GM12874 (cell line): ENCODE results near the gene SLC30A3.
A peak's percentile ranks its signal among the peaks of the same experiment; 100 is the strongest.

Experiments
- TF ChIP-seq, protein P1 (sequence below): IDR thresholded peaks from 2 replicates; pipeline ENCODE4 v1.5.1; 2011; ENCODE audit warnings: low read depth, mild to moderate bottlenecking, control low read depth, low read length, moderate library complexity; ENCODE audit not compliant: insufficient read depth

SLC30A3 gene

DNA sequence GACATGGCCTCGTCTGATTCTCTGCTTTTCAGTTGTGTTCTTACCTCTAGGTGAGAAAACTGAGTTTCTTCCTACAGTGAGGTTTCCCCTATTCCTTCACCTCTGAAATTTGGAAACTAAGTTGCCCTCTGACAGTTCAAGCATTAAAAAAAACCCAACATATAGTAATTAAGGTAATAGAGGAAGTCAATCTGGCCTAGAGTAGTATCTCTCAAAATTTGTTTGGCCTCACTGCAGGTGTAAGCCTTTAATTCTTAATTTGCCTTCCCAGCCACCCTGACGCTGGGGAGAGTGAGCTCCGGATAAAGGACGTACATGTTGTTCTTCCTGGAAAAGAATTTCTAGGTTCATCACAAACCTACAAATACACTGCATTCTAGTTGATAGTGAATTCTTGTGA, 44.2 kb downstream of the SLC30A3 start:
- TF ChIP-seq, protein P1, sequence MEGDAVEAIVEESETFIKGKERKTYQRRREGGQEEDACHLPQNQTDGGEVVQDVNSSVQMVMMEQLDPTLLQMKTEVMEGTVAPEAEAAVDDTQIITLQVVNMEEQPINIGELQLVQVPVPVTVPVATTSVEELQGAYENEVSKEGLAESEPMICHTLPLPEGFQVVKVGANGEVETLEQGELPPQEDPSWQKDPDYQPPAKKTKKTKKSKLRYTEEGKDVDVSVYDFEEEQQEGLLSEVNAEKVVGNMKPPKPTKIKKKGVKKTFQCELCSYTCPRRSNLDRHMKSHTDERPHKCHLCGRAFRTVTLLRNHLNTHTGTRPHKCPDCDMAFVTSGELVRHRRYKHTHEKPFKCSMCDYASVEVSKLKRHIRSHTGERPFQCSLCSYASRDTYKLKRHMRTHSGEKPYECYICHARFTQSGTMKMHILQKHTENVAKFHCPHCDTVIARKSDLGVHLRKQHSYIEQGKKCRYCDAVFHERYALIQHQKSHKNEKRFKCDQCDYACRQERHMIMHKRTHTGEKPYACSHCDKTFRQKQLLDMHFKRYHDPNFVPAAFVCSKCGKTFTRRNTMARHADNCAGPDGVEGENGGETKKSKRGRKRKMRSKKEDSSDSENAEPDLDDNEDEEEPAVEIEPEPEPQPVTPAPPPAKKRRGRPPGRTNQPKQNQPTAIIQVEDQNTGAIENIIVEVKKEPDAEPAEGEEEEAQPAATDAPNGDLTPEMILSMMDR, result no peak

- TF ChIP-seq, protein P1, result peak; percentile 21; the same call in 1 of the 2 replicates
These were observed 45.4 kb downstream of the SLC30A3 start, which contains the start of gene CAD for GRCh38 chr2:27217173-27218121. CAD (plus strand) TSS chr2:27217369; CDS start chr2:27217552, 183 bp downstream.

DNA sequence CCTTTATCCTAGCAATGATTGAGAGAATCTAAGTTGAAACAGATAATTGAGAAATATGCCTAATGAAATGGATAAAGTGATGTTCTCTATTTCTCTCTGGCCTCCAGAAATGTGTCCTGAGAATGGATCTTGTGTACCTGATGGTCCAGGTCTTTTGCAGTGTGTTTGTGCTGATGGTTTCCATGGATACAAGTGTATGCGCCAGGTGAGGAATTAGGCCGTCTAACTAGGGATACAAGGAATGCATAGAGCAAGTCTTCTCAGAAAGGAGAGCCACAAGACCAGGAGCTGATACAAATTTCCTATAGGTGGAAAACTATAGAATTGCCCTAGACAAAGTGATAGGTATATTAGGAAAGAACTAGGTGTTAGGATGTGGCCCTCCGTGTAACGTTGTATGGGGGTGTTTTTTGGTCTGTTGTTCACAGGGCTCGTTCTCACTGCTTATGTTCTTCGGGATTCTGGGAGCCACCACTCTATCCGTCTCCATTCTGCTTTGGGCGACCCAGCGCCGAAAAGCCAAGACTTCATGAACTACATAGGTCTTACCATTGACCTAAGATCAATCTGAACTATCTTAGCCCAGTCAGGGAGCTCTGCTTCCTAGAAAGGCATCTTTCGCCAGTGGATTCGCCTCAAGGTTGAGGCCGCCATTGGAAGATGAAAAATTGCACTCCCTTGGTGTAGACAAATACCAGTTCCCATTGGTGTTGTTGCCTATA, 46.3 kb downstream of the SLC30A3 start:
- TF ChIP-seq, protein P1, result no peak

DNA sequence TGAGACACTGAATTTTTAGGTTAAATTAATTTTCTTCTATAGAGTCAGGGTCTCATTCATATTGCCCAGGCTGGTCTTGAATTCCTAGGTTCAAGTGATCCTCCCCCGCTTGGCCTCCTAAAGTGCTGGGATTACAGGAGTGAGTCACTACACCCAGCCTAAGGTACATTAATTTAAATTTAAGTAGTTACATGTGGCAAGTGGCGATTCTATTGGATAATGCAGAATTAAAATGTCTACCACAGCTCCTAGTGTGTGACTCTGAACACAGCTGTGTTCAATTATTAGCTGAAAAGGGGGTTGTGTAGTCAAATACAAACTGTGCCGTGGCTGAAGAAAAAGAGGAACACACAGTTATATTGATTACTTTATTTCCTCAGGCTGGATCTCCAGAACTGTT, 47.9 kb downstream of the SLC30A3 start:
- TF ChIP-seq, protein P1, result no peak

DNA sequence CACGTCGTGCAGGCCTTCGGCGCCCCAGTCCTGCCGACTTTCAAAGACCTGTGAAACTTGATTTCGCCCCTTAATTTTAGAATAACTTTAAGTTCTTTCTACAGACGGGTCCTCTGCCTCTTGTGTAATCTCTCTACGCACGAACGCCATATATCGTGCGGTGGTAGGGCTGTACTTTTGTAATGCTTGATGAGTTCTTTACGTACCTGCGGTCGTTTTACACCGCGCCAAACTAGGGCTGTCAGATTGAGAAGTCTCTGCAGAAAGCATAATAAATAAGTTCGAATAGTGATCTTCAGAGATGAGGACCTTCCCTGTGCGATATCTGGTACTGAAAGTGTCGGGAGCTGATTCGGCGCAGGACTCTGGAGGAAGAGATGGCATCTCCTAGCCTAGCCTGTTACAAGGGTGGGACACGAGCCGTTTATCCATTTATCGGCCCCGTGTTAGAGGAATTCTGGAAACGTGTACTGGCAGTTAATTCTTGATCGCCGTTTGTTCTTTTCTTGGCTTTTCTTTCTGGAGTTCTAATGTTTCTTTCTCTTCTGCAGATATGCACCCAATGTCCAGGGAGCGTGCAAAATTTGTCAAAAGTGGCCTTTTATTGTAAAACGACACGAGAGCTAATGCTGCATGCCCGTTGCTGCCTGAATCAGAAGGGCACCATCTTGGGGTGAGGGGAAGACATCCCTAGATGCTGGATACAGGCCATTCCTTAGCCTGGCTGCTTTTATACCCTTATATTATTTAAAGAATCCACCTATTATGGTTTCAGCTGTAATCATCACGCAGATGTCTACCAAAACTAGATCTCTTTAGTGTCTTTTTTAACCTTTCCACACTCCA, 50.0 kb downstream of the SLC30A3 start:
- TF ChIP-seq, protein P1, result no peak

- TF ChIP-seq, protein P1, result no peak
These were observed 50.8 kb downstream of the SLC30A3 start, which contains the start of the genes ATRAID and SLC5A6 for GRCh38 chr2:27211943-27212625. ATRAID (plus strand) TSS chr2:27212041; CDS start chr2:27212369, 328 bp downstream. SLC5A6 (minus strand) TSS chr2:27212268; CDS start chr2:27207650, 4,618 bp downstream.
